ENCODE measurements around the gene BCL3. TPM values are rescaled to one million over a fixed set of nuclear protein-coding genes. Genes with fewer than 3 reads are reported as not detected.

The BCL3 gene
- total and polyA plus RNA-seq, 2 of the 13 experiments (the other 11 are each of a cell fraction or from before 2014, with no cell fraction given), result 2.3 to 4.0 TPM

- no peak for TF ChIP-seq KLF13 (CRISPR knock-in tag; IDR thresholded peaks at IDR 0.05)
- peak; percentile 97 for TF ChIP-seq STAG1 (CRISPR knock-in tag; IDR thresholded peaks at IDR 0.05)
- TF ChIP-seq ZFP36L2 (CRISPR knock-in tag; IDR thresholded peaks at IDR 0.05), result no peak
- peak; percentile 70 for TF ChIP-seq HDAC2 (CRISPR knock-in tag; IDR thresholded peaks at IDR 0.05)
- no peak for TF ChIP-seq PBX2 (CRISPR knock-in tag; IDR thresholded peaks at IDR 0.05)
- no peak for TF ChIP-seq ZFP90 (CRISPR knock-in tag; IDR thresholded peaks at IDR 0.05; ENCODE audit: borderline replicate concordance)
- TF ChIP-seq HMGXB3 (CRISPR knock-in tag; IDR thresholded peaks at IDR 0.05; ENCODE audit: borderline replicate concordance), result no peak
- TF ChIP-seq ZNF333 (CRISPR knock-in tag; IDR thresholded peaks at IDR 0.05; ENCODE audit: borderline replicate concordance), result peak; percentile 81; the same call in 1 of the 2 replicates
- no peak for TF ChIP-seq ZNF20 (CRISPR knock-in tag; IDR thresholded peaks at IDR 0.05)
- TF ChIP-seq KMT2A (CRISPR knock-in tag; IDR thresholded peaks at IDR 0.05), result 0 out of 2 replicates have a peak, but pooled peaks have one; percentile 40
- TF ChIP-seq ZNF207 (IDR thresholded peaks at IDR 0.05; ENCODE audit: borderline replicate concordance), result no peak
- no peak for TF ChIP-seq FUBP1 (CRISPR knock-in tag; IDR thresholded peaks at IDR 0.05; ENCODE audit: borderline replicate concordance)
- no peak for TF ChIP-seq ZNF180 (CRISPR knock-in tag; IDR thresholded peaks at IDR 0.05; ENCODE audit: borderline replicate concordance, low read depth)
- no peak for TF ChIP-seq ZNF224 (CRISPR knock-in tag; IDR thresholded peaks at IDR 0.05)
- peak; percentile 42; the same call in 1 of the 2 replicates for TF ChIP-seq NCOA2 (CRISPR knock-in tag; IDR thresholded peaks at IDR 0.05)
- no peak for TF ChIP-seq ELK4 (CRISPR knock-in tag; IDR thresholded peaks at IDR 0.05; ENCODE audit: borderline replicate concordance)
- TF ChIP-seq PHF20 (CRISPR knock-in tag; IDR thresholded peaks at IDR 0.05), result no peak
- TF ChIP-seq TEAD3 (CRISPR knock-in tag; optimal IDR thresholded peaks at IDR 0.05; ENCODE audit: borderline replicate concordance), result peak; percentile 58
- TF ChIP-seq MED1 (CRISPR knock-in tag; IDR thresholded peaks at IDR 0.05), result peak; percentile 57
- TF ChIP-seq ZNF766 (CRISPR knock-in tag; IDR thresholded peaks at IDR 0.05; ENCODE audit: borderline replicate concordance), result no peak
- no peak for TF ChIP-seq ZMAT5 (CRISPR knock-in tag; IDR thresholded peaks at IDR 0.05; ENCODE audit: borderline replicate concordance, low read depth)
- 0 out of 2 replicates have a peak, but pooled peaks have one; percentile 36 for TF ChIP-seq POGZ (CRISPR knock-in tag; IDR thresholded peaks at IDR 0.05)
Observed at GRCh38 chr19:44723952-44724319, 24.6 kb upstream of the BCL3 start (continued).
